Liver (tissue), 9 donors: ENCODE data around the gene GPD2. TPM values are rescaled to one million over a fixed set of nuclear protein-coding genes. Genes with fewer than 3 reads are reported as not detected.

Experiments
- DNase-seq: peaks from one replicate; pipeline ENCODE4 v3.0.0-alpha.2; 2017; ENCODE audit warnings: low spot score
- H3K27ac ChIP-seq, 2 donors: one replicate each; pipeline ENCODE4 v1.7.0; 2013; ENCODE audit warnings: inconsistent platforms in 2 of 2, low read length in 2 of 2, control low read depth in 1 of 2, low read depth in 1 of 2, mild to moderate bottlenecking in 1 of 2
- H3K27me3 ChIP-seq, 4 donors: one replicate each; pipeline versions ENCODE4 v1.6.1 to v1.7.0; 2013; ENCODE audit warnings: low read length in 3 of 4, inconsistent platforms in 1 of 4, mild to moderate bottlenecking in 1 of 4, moderate library complexity in 1 of 4; ENCODE audit not compliant: control insufficient read depth in 4 of 4, insufficient read depth in 4 of 4
- H3K36me3 ChIP-seq, 4 donors: one replicate each; pipeline versions ENCODE4 v1.6.1 to v1.7.0; 2013; ENCODE audit warnings: low read length in 3 of 4, mild to moderate bottlenecking in 3 of 4, low read depth in 1 of 4, moderate library complexity in 1 of 4; ENCODE audit not compliant: control insufficient read depth in 4 of 4, insufficient read depth in 3 of 4
- H3K4me1 ChIP-seq, 4 donors: one replicate each; pipeline versions ENCODE4 v1.6.1 to v1.7.0; 2013; ENCODE audit warnings: low read length in 3 of 4, mild to moderate bottlenecking in 3 of 4, moderate library complexity in 1 of 4; ENCODE audit not compliant: control insufficient read depth in 4 of 4, insufficient read depth in 4 of 4
- H3K4me3 ChIP-seq, 3 donors: one replicate each; pipeline versions ENCODE4 v1.6.1 to v1.7.0; 2013; ENCODE audit warnings: low read length in 3 of 3, control low read depth in 1 of 3, low read depth in 1 of 3, mild to moderate bottlenecking in 1 of 3
- H3K9ac ChIP-seq, 2 donors: one replicate each; pipeline ENCODE4 v1.7.0; 2013; ENCODE audit warnings: low read length in 2 of 2, mild to moderate bottlenecking in 2 of 2, moderate library complexity in 2 of 2, control low read depth in 1 of 2, low read depth in 1 of 2
- H3K9me3 ChIP-seq, 4 donors: one replicate each; pipeline versions ENCODE4 v1.6.1 to v1.7.0; 2013; ENCODE audit warnings: low read length in 3 of 4; ENCODE audit not compliant: control insufficient read depth in 4 of 4
- EGR1 ChIP-seq, 2 donors: IDR thresholded peaks; 2 replicates each; pipeline ENCODE4 v1.6.1; 2016 to 2018; ENCODE audit warnings: antibody characterized with exemption in 2 of 2, low read depth in 2 of 2
- FOXA1 ChIP-seq: IDR thresholded peaks from 2 replicates; pipeline ENCODE4 v1.6.1; 2016; ENCODE audit warnings: antibody characterized with exemption
- FOXA2 ChIP-seq: IDR thresholded peaks from 2 replicates; pipeline ENCODE4 v1.6.1; 2016; ENCODE audit warnings: antibody characterized with exemption
- GABPA ChIP-seq, 2 donors: IDR thresholded peaks in 1 of 2; conservative IDR thresholded peaks in 1 of 2; 2 replicates each; pipeline ENCODE4 v1.6.1; 2016; ENCODE audit warnings: antibody characterized with exemption in 2 of 2, mild to moderate bottlenecking in 1 of 2, moderate library complexity in 1 of 2
- HNF4A ChIP-seq, 2 donors: conservative IDR thresholded peaks; 2 replicates each; pipeline ENCODE4 v1.6.1; 2016; ENCODE audit warnings: antibody characterized with exemption in 2 of 2, mild to moderate bottlenecking in 2 of 2
- HNF4G ChIP-seq: IDR thresholded peaks from 2 replicates; pipeline ENCODE4 v1.6.1; 2016; ENCODE audit warnings: antibody characterized with exemption
- NR2F2 ChIP-seq: IDR thresholded peaks from 2 replicates; pipeline ENCODE4 v1.6.1; 2016; ENCODE audit warnings: antibody characterized with exemption
- RAD21 ChIP-seq, 2 donors: IDR thresholded peaks; 2 replicates each; pipeline ENCODE4 v1.6.1; 2016; ENCODE audit warnings: antibody characterized with exemption in 2 of 2, mild to moderate bottlenecking in 2 of 2
- SP1 ChIP-seq: IDR thresholded peaks from 2 replicates; pipeline ENCODE4 v1.6.1; 2018; ENCODE audit warnings: antibody characterized with exemption, mild to moderate bottlenecking
- TAF1 ChIP-seq: conservative IDR thresholded peaks from 2 replicates; pipeline ENCODE4 v1.6.1; 2016; ENCODE audit warnings: antibody characterized with exemption, mild to moderate bottlenecking
- WGBS: extraction: QIAGEN DNeasy Blood & Tissue Kit; methylation state at CpG from one replicate; pipeline ENCODE4 v1.1.7; 2013; 5-methylcytosine and 5-hydroxymethylcytosine counted together
- polyA plus RNA-seq, 2 donors: library from polyadenylated mRNA; stranded (reverse) in 1 of 2; unstranded in 1 of 2; fragments of 200-250 nt in 1 of 2; fragments of >200 nt in 1 of 2; fragmentation: Nextera tagmentation in 1 of 2; extraction: Ambion mirVana in 1 of 2; gene quantifications; one replicate each; pipeline versions ENCODE4 v1.2.1 to v1.2.3, GENCODE V29; 2013 to 2015
- total RNA-seq, 2 donors: library from RNA; depleted of rRNA; stranded (reverse); fragments of >200 nt; gene quantifications; one replicate each; pipeline ENCODE4 v1.2.3, GENCODE V29; 2014
- TF ChIP-seq, protein P1 (sequence below): fragments of 150-350 bp; IDR thresholded peaks from 2 replicates; pipeline ENCODE4 v1.5.1; 2017; ENCODE audit warnings: improper control_type of control experiment, low read depth, low read length; ENCODE audit not compliant: missing input control
- TF ChIP-seq, protein P2 (sequence below): IDR thresholded peaks from 2 replicates; pipeline ENCODE4 v1.6.1; 2016; ENCODE audit warnings: antibody characterized with exemption
- TF ChIP-seq, protein P3 (sequence below): IDR thresholded peaks from 2 replicates; pipeline ENCODE4 v1.6.1; 2016; ENCODE audit warnings: antibody characterized with exemption
- TF ChIP-seq, protein P4 (sequence below): IDR thresholded peaks from 2 replicates; pipeline ENCODE4 v1.6.1; 2016; ENCODE audit warnings: antibody characterized with exemption, mild to moderate bottlenecking
- TF ChIP-seq, protein P5 (sequence below): IDR thresholded peaks from 2 replicates; pipeline ENCODE4 v1.6.1; 2016; ENCODE audit warnings: antibody characterized with exemption
- donor health status: healthy.
- donor health status: healthy.
- donor health status: healthy.
- donor health status: healthy.
- donor health status: healthy.

GPD2 gene
- total and polyA plus RNA-seq, 4 donors, result 1.4 to 14.3 (median 6.1) TPM

DNA sequence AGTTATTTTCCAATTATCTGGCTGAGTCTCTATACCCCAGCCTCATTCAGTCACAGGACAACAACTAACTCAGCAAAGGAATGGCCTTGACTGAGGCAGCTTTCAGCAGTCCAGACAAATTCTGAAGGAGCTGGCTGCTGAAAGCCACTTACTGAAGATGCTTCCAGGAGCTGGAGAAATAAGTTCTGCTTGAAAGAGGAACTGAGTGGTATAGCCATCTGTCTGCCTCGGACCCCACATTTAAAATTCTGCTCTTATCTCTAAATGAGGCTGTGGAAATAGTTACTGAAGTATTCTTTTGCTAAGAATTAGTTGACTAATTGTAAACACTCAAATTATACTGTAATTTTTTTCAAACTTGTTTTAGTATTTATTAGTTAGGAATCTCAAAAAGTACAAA lies 9.1 kb upstream of the GPD2 start:
- Histone ChIP-seq H3K4me3 (no peak overlapping the region), H3K9me3 (no peaks in the 10 kb centered on the region), H3K27ac (no peak overlapping the region), H3K36me3 (no peaks in the 10 kb centered on the region), H3K9ac (no peak overlapping the region), H3K4me1 (peaks cover 0 to 3% (median 0%) of the 10 kb centered on the region in 4 donors), H3K27me3 (no peaks in the 10 kb centered on the region)
- DNase-seq, result no peak
- TF ChIP-seq, protein P1, sequence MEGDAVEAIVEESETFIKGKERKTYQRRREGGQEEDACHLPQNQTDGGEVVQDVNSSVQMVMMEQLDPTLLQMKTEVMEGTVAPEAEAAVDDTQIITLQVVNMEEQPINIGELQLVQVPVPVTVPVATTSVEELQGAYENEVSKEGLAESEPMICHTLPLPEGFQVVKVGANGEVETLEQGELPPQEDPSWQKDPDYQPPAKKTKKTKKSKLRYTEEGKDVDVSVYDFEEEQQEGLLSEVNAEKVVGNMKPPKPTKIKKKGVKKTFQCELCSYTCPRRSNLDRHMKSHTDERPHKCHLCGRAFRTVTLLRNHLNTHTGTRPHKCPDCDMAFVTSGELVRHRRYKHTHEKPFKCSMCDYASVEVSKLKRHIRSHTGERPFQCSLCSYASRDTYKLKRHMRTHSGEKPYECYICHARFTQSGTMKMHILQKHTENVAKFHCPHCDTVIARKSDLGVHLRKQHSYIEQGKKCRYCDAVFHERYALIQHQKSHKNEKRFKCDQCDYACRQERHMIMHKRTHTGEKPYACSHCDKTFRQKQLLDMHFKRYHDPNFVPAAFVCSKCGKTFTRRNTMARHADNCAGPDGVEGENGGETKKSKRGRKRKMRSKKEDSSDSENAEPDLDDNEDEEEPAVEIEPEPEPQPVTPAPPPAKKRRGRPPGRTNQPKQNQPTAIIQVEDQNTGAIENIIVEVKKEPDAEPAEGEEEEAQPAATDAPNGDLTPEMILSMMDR, result no peak
- TF ChIP-seq, protein P2, sequence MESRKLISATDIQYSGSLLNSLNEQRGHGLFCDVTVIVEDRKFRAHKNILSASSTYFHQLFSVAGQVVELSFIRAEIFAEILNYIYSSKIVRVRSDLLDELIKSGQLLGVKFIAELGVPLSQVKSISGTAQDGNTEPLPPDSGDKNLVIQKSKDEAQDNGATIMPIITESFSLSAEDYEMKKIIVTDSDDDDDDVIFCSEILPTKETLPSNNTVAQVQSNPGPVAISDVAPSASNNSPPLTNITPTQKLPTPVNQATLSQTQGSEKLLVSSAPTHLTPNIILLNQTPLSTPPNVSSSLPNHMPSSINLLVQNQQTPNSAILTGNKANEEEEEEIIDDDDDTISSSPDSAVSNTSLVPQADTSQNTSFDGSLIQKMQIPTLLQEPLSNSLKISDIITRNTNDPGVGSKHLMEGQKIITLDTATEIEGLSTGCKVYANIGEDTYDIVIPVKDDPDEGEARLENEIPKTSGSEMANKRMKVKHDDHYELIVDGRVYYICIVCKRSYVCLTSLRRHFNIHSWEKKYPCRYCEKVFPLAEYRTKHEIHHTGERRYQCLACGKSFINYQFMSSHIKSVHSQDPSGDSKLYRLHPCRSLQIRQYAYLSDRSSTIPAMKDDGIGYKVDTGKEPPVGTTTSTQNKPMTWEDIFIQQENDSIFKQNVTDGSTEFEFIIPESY, result no peak
- TF ChIP-seq, protein P3, sequence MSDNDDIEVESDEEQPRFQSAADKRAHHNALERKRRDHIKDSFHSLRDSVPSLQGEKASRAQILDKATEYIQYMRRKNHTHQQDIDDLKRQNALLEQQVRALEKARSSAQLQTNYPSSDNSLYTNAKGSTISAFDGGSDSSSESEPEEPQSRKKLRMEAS, result no peak
- TF ChIP-seq EGR1 (IDR thresholded peaks at IDR 0.05; ENCODE audit: low read depth in 2 of 2) (no peak), NR2F2 (no peak), GABPA (IDR thresholded peaks at IDR 0.05 in 1 of 2, conservative IDR thresholded peaks at IDR 0.05 in 1 of 2) (no peak), FOXA1 (no peak), RAD21 (IDR thresholded peaks at IDR 0.05) (no peak), SP1 (no peak), TAF1 (no peak), HNF4A (conservative IDR thresholded peaks at IDR 0.05) (no peak), HNF4G (no peak), FOXA2 (no peak)
- TF ChIP-seq, protein P4, sequence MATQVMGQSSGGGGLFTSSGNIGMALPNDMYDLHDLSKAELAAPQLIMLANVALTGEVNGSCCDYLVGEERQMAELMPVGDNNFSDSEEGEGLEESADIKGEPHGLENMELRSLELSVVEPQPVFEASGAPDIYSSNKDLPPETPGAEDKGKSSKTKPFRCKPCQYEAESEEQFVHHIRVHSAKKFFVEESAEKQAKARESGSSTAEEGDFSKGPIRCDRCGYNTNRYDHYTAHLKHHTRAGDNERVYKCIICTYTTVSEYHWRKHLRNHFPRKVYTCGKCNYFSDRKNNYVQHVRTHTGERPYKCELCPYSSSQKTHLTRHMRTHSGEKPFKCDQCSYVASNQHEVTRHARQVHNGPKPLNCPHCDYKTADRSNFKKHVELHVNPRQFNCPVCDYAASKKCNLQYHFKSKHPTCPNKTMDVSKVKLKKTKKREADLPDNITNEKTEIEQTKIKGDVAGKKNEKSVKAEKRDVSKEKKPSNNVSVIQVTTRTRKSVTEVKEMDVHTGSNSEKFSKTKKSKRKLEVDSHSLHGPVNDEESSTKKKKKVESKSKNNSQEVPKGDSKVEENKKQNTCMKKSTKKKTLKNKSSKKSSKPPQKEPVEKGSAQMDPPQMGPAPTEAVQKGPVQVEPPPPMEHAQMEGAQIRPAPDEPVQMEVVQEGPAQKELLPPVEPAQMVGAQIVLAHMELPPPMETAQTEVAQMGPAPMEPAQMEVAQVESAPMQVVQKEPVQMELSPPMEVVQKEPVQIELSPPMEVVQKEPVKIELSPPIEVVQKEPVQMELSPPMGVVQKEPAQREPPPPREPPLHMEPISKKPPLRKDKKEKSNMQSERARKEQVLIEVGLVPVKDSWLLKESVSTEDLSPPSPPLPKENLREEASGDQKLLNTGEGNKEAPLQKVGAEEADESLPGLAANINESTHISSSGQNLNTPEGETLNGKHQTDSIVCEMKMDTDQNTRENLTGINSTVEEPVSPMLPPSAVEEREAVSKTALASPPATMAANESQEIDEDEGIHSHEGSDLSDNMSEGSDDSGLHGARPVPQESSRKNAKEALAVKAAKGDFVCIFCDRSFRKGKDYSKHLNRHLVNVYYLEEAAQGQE, result no peak
- TF ChIP-seq, protein P5, sequence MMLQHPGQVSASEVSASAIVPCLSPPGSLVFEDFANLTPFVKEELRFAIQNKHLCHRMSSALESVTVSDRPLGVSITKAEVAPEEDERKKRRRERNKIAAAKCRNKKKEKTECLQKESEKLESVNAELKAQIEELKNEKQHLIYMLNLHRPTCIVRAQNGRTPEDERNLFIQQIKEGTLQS, result no peak
- 80% methylated on average over 1 of the region's 1 CpG for WGBS

DNA sequence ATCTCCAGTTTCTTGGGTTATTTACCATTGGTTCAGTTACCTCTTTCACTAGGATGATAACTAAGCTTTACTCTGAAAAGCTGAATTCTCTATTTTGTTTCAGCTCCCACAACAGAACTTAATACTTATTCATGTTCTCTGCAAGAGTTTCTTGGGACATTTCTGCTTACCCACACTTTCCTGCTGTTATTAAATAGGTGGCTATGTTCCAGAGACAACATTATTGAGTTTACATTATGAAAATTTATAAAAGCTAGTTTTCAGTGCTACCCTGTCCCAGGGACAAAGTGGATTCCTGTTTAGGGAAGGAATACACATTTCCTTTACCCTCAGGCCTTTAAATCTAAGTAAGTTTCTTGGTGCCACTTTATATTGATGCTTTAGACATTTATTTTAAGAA lies 7.0 kb upstream of the GPD2 start:
- H3K27ac ChIP-seq, result no peak overlapping the region
- H3K9ac ChIP-seq, result no peak overlapping the region
- DNase-seq, result no peak
- H3K27me3 ChIP-seq, result no peaks in the 10 kb centered on the region
- no peaks in the 10 kb centered on the region for H3K4me1 ChIP-seq
- H3K9me3 ChIP-seq, result no peaks in the 10 kb centered on the region
- H3K36me3 ChIP-seq, result no peaks in the 10 kb centered on the region
- no peak overlapping the region for H3K4me3 ChIP-seq
- no peak for TF ChIP-seq NR2F2
- no peak for TF ChIP-seq HNF4G
- no peak for TF ChIP-seq HNF4A (conservative IDR thresholded peaks at IDR 0.05)
- no peak for TF ChIP-seq FOXA2
- no peak for TF ChIP-seq FOXA1
- TF ChIP-seq EGR1 (IDR thresholded peaks at IDR 0.05; ENCODE audit: low read depth in 2 of 2), result no peak
- no peak for TF ChIP-seq GABPA (IDR thresholded peaks at IDR 0.05 in 1 of 2, conservative IDR thresholded peaks at IDR 0.05 in 1 of 2)
- TF ChIP-seq, protein P2, result no peak
- no peak for TF ChIP-seq TAF1
- no peak for TF ChIP-seq SP1
- TF ChIP-seq, protein P4, result no peak
